ENCODE data around the gene MYOM1. TPM values are rescaled to one million over a fixed set of nuclear protein-coding genes. Genes with fewer than 3 reads are reported as not detected.
A peak's percentile ranks its signal among the peaks of the same experiment; 100 is the strongest.
"Not testable (repeated sequence)": the region's sequence is repeated elsewhere in the genome, so short reads cannot be mapped to it uniquely, and the experiment has no call there.

Gene MYOM1
- total RNA-seq, 2 donors from 2014 or later = 2.8 to 7.9 TPM

GRCh38 chr18:3221496-3221895 is 1.7 kb upstream of the MYOM1 start:
- H3K27me3 ChIP-seq = no peaks in the 10 kb centered on the region
- DNase-seq = no peak
- no peaks in the 10 kb centered on the region for H3K36me3 ChIP-seq
- H3K4me1 ChIP-seq = no peaks in the 10 kb centered on the region
- no peak for TF ChIP-seq CTCF (IDR thresholded peaks at IDR 0.05)
- no peak overlapping the region for H3K4me3 ChIP-seq
- H3K27ac ChIP-seq = no peak overlapping the region
- H3K9me3 ChIP-seq = no peaks in the 10 kb centered on the region
- intact Hi-C loops (cut with DNase I) = no loop called here
- H3K9ac ChIP-seq (ENCODE audit: low read depth in 2 of 2, low read length in 2 of 2) = no peak overlapping the region

GRCh38 chr18:3220868-3221267 is 1.1 kb upstream of the MYOM1 start:
- H3K9ac ChIP-seq (ENCODE audit: low read depth in 2 of 2, low read length in 2 of 2); intact Hi-C loops (cut with DNase I); H3K4me3 ChIP-seq; H3K9me3 ChIP-seq; DNase-seq; H3K4me1 ChIP-seq; H3K27ac ChIP-seq; H3K36me3 ChIP-seq; H3K27me3 ChIP-seq: not testable (repeated sequence)

- no peaks in the 10 kb centered on the region for H3K4me1 ChIP-seq
- TF ChIP-seq CTCF (IDR thresholded peaks at IDR 0.05) = no peak
- no peaks in the 10 kb centered on the region for H3K9me3 ChIP-seq
- H3K27me3 ChIP-seq = no peaks in the 10 kb centered on the region
- no peak for DNase-seq
- no peaks in the 10 kb centered on the region for H3K36me3 ChIP-seq
- H3K27ac ChIP-seq = no peak overlapping the region
- H3K4me3 ChIP-seq = no peak overlapping the region
- intact Hi-C loops (cut with DNase I) = no loop called here
- H3K9ac ChIP-seq (ENCODE audit: low read depth in 2 of 2, low read length in 2 of 2) = no peak overlapping the region
Measured at GRCh38 chr18:3219241-3219630, 532 bp downstream of the MYOM1 start.

DNA sequence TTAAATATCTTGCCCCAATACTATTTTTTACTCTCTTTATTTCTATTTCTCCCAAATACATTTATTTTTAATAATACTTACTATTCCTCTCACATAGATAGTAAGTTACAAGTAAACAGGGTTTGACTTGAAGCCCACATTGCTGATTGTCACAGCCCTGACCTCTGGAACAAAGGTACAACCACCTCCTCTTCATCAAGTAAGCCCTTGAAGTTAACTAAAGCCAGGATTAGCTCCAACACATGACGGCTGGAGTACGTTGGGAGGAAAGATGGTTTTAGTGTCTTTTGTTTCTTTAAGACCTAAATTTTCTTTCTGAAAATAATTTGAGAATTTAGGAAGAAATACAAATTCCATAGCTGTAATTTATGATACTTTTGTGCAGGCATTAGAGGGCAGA is 949 bp downstream of the MYOM1 start:
- DNase-seq = no peak
- TF ChIP-seq CTCF (IDR thresholded peaks at IDR 0.05) = no peak
- H3K9me3 ChIP-seq = no peaks in the 10 kb centered on the region
- no peak overlapping the region for H3K4me3 ChIP-seq
- no peaks in the 10 kb centered on the region for H3K27me3 ChIP-seq
- H3K4me1 ChIP-seq = peaks cover under 1% of the 10 kb centered on the region
- intact Hi-C loops (cut with DNase I) = no loop called here
- H3K27ac ChIP-seq = no peak overlapping the region
- H3K36me3 ChIP-seq = no peaks in the 10 kb centered on the region
- no peak overlapping the region for H3K9ac ChIP-seq (ENCODE audit: low read depth in 2 of 2, low read length in 2 of 2)

GRCh38 chr18:3217948-3218647 is 1.7 kb downstream of the MYOM1 start:
- no peaks in the 10 kb centered on the region for H3K9me3 ChIP-seq
- no peaks in the 10 kb centered on the region for H3K27me3 ChIP-seq
- intact Hi-C loops (cut with DNase I) = no loop called here
- TF ChIP-seq CTCF (IDR thresholded peaks at IDR 0.05) = no peak
- DNase-seq = peak; percentile 80
- H3K27ac ChIP-seq = peak overlapping the region; percentile 76
- H3K4me3 ChIP-seq = no peak overlapping the region
- no peaks in the 10 kb centered on the region for H3K36me3 ChIP-seq
- peaks cover 3% of the 10 kb centered on the region for H3K4me1 ChIP-seq
- H3K9ac ChIP-seq (ENCODE audit: low read depth in 2 of 2, low read length in 2 of 2) = no peak overlapping the region

- DNase-seq = no peak
- intact Hi-C loops (cut with DNase I) = no loop called here
- H3K27ac ChIP-seq = peak overlapping the region; percentile 76
- H3K27me3 ChIP-seq = no peaks in the 10 kb centered on the region
- no peaks in the 10 kb centered on the region for H3K9me3 ChIP-seq
- H3K36me3 ChIP-seq = no peaks in the 10 kb centered on the region
- H3K4me1 ChIP-seq = peaks cover 3% of the 10 kb centered on the region
- TF ChIP-seq CTCF (IDR thresholded peaks at IDR 0.05) = no peak
- no peak overlapping the region for H3K9ac ChIP-seq (ENCODE audit: low read depth in 2 of 2, low read length in 2 of 2)
- no peak overlapping the region for H3K4me3 ChIP-seq
Measured at GRCh38 chr18:3216987-3217386, 2.8 kb downstream of the MYOM1 start.
